GM12878 (cell line): ENCODE measurements around the gene CAVIN1. TPM values are rescaled to one million over a fixed set of nuclear protein-coding genes. Genes with fewer than 3 reads are reported as not detected.

ENCODE experiments used
- ATAC-seq: fragments of 200-7000 bp; cut with Tn5 transposase; 3 replicates; pipeline ENCODE4 v1.9.1; 2020; ENCODE audit warnings: mild to moderate bottlenecking, moderate library complexity
- BruUV-seq: library from RNA; stranded (reverse); fragments of 400-500 nt; replicated peaks from 2 replicates; lab custom pipeline; 2021; lab: Mats Ljungman, UMichigan
- CTCF ChIA-PET: fragments of 300-600 bp; sonication (Branson Sonifier 250); formaldehyde crosslinking; extraction: SDS; loops from one replicate; lab custom pipeline; 2021; ENCODE audit warnings: inconsistent platforms; lab: Yijun Ruan, JAX
- POLR2A ChIA-PET: fragments of 350-600 bp; formaldehyde crosslinking; extraction: SDS; loops from one replicate; lab custom pipeline; 2021; ENCODE audit warnings: inconsistent platforms; lab: Charles Lee
- RAD21 ChIA-PET: fragments of 300-600 bp; sonication (Branson Sonifier 250); formaldehyde crosslinking; loops from one replicate; lab custom pipeline; 2023; ENCODE audit warnings: antibody characterized with exemption; ENCODE audit not compliant: unreplicated experiment; lab: Charles Lee
- SMC1A ChIA-PET: fragments of 300-600 bp; sonication (Branson Sonifier 250); formaldehyde crosslinking; loops from one replicate; lab custom pipeline; 2023; ENCODE audit not compliant: unreplicated experiment, uncharacterized antibody; lab: Charles Lee
- DNase-seq: peaks from one replicate; pipeline ENCODE4 v3.0.0-alpha.2; 2011; ENCODE audit warnings: low read depth, low spot score
- FAIRE-seq: peaks from 3 replicates; lab custom pipeline; 2011; peaks lifted over from hg19 to GRCh38; lab: Jason Lieb, UNC
- H2AFZ ChIP-seq: 2 replicates; pipeline ENCODE4 v1.6.0; 2011; ENCODE audit warnings: low read depth, low read length, control low read depth; ENCODE audit not compliant: control insufficient read depth
- H3K27ac ChIP-seq: 2 replicates; pipeline ENCODE4 v1.5.1; 2011; ENCODE audit warnings: control low read depth; ENCODE audit not compliant: control insufficient read depth, insufficient read depth
- H3K27me3 ChIP-seq, 2 experiments: replicated peaks in 1 of 2; 2 replicates each; pipeline versions ENCODE4 v1.6.0 to v1.6.1; 2011; ENCODE audit warnings: low read length in 1 of 2; ENCODE audit not compliant: control insufficient read depth in 2 of 2, insufficient read depth in 2 of 2
- H3K36me3 ChIP-seq, 2 experiments: 2 replicates each; pipeline ENCODE4 v1.5.1; 2011; ENCODE audit warnings: low read length in 1 of 2; ENCODE audit not compliant: control insufficient read depth in 2 of 2, insufficient read depth in 2 of 2
- H3K4me1 ChIP-seq: 2 replicates; pipeline ENCODE4 v1.6.1; 2011; ENCODE audit warnings: mild to moderate bottlenecking, low read length, moderate library complexity, mixed read lengths; ENCODE audit not compliant: control insufficient read depth, insufficient read depth
- H3K4me2 ChIP-seq: 2 replicates; pipeline ENCODE4 v1.6.0; 2011; ENCODE audit warnings: control low read depth; ENCODE audit not compliant: control insufficient read depth, insufficient read depth
- H3K4me3 ChIP-seq: fragments of 200-600 bp; sonication (generic); 2 replicates; pipeline ENCODE4 v1.5.1; 2016
- H3K79me2 ChIP-seq: 2 replicates; pipeline ENCODE4 v1.6.0; 2011; ENCODE audit warnings: low read length; ENCODE audit not compliant: control insufficient read depth, insufficient read depth
- H3K9ac ChIP-seq: 2 replicates; pipeline ENCODE4 v1.8.0; 2011; ENCODE audit warnings: low read length, control low read depth, mixed read lengths; ENCODE audit not compliant: control insufficient read depth, insufficient read depth
- H3K9me3 ChIP-seq: replicated peaks from 3 replicates; pipeline ENCODE4 v1.5.1; 2011; ENCODE audit warnings: mild to moderate bottlenecking, low read length; ENCODE audit not compliant: control insufficient read depth, insufficient read depth
- H4K20me1 ChIP-seq: 2 replicates; pipeline ENCODE4 v1.6.0; 2011; ENCODE audit not compliant: control insufficient read depth, insufficient read depth
- HDAC6 ChIP-seq: fragments of 200-600 bp; sonication (generic); IDR thresholded peaks from one replicate; pipeline ENCODE4 v1.8.0; 2017; ENCODE audit warnings: antibody characterized with exemption; ENCODE audit not compliant: unreplicated experiment
- RBBP5 ChIP-seq: fragments of 200-600 bp; sonication (generic); conservative IDR thresholded peaks from 2 replicates; pipeline ENCODE4 v1.6.1; 2016
- RCOR1 ChIP-seq: conservative IDR thresholded peaks from 2 replicates; pipeline ENCODE4 v1.6.1; 2012; ENCODE audit warnings: low read depth, low read length, improper control_type of control experiment
- SMC3 ChIP-seq: IDR thresholded peaks from 2 replicates; pipeline ENCODE4 v1.6.1; 2011; ENCODE audit warnings: low read length, improper control_type of control experiment, borderline replicate concordance
- SREBF1 ChIP-seq: IDR thresholded peaks from 2 replicates; pipeline ENCODE4 v1.6.1; 2012; ENCODE audit warnings: mild to moderate bottlenecking, low read length
- ZNF274 ChIP-seq: IDR thresholded peaks from one replicate; pipeline ENCODE4 v1.8.0; 2011; ENCODE audit not compliant: insufficient read length, insufficient read depth
- WGBS: methylation state at CpG from one replicate; pipeline ENCODE4 v1.1.6; 2016; ENCODE audit warnings: low lambda C conversion rate; ENCODE audit not compliant: insufficient replicate concordance, insufficient coverage; ENCODE audit errors: missing lambda C conversion rate; 5-methylcytosine and 5-hydroxymethylcytosine counted together
- in situ Hi-C: fragments of 300-500 bp; cut with MboI; formaldehyde crosslinking; loops from 9 replicates; pipeline ENCODE4 v1.14.3; 2018; ENCODE audit warnings: mixed read lengths
- intact Hi-C: fragments of 100-400 bp; cut with micrococcal nuclease; formaldehyde crosslinking; loops from one replicate; pipeline ENCODE4 v1.14.2; 2022; ENCODE audit not compliant: unreplicated experiment
- polyA plus RNA-seq, 11 experiments: library from polyadenylated mRNA; depleted of rRNA in 4 of 11; unstranded in 6 of 11; stranded (reverse) in 5 of 11; fragments of >200 nt; fragmentation: Nextera tagmentation in 4 of 11; fragmentation: Illumina TruSeq in 1 of 11; extraction: Ambion mirVana in 4 of 11; extraction: Trizol in 1 of 11; gene quantifications; 1 replicate in 1 of 11; 2 replicates in 10 of 11; pipeline versions ENCODE4 v1.2.1 to v1.2.3, GENCODE V29; 2011 to 2016; ENCODE audit warnings: inconsistent platforms in 2 of 11, missing spikeins in 2 of 11, low read depth in 1 of 11
- total RNA-seq, 4 experiments: library from RNA; depleted of rRNA in 3 of 4; stranded (reverse); fragments of >200 nt in 3 of 4; fragmentation: Illumina TruSeq in 1 of 4; extraction: Trizol in 1 of 4; gene quantifications; 2 replicates each; pipeline versions ENCODE4 v1.2.1 to v1.2.3, GENCODE V29; 2013 to 2021
- TF ChIP-seq, protein P1 (sequence below): fragments of 450-650 bp; IDR thresholded peaks from 2 replicates; pipeline ENCODE4 v1.6.1; 2017; ENCODE audit warnings: mild to moderate bottlenecking, moderate library complexity
- TF ChIP-seq, protein P2 (sequence below): IDR thresholded peaks from 2 replicates; pipeline ENCODE4 v1.6.1; 2011; ENCODE audit warnings: low read depth, low read length, improper control_type of control experiment, borderline replicate concordance

CAVIN1 gene
- total and polyA plus RNA-seq, 10 of the 15 experiments (the other 5 are each of a cell fraction or from before 2014, with no cell fraction given) = 0.03 to 1.1 (median 0.37) TPM

DNA sequence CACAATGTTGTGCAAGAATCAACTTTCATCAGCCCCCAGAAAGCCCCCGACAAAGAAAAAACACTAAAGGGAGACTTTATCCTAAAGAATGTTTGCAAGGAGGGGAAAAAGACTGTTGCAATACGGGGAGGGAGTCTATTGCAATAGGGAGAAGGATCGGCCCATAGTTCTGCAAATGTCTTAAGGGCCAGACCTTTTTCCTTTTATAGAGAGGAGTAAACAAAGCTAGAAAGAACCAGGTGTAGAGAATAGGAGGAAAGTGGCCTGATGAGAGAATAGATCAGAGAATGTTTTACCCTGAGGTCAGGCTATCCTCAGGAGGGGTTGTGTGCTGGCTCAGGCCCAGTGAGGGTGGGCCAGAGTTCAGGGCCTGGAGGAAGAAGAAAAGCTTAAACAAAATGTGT, 8.7 kb upstream of the CAVIN1 start:
- no peak for DNase-seq
- no peaks in the 10 kb centered on the region for H3K79me2 ChIP-seq
- BruUV-seq = no TSS peak
- POLR2A ChIA-PET = interaction anchor here (0.6 to 1.7 kb wide), 3 partner anchors 75 to 98 kb away, joined by 3 to 5 read pairs (median 3); no protein-coding TSS in a partner anchor
- CTCF ChIA-PET = interaction anchor here (0.7 to 4.6 kb wide), 9 partner anchors 10 to 209 kb away, joined by 3 to 27 read pairs (median 10); partner anchors contain the start of gene ATP6V0A1
- no peak overlapping the region for H2AFZ ChIP-seq
- in situ Hi-C loops = loop anchor here (5.0 kb wide), 1 partner anchor 91 kb away; no protein-coding TSS in a partner anchor
- RAD21 ChIA-PET = interaction anchor here (1.1 to 2.1 kb wide), 5 partner anchors 9 to 95 kb away, joined by 3 to 13 read pairs (median 3); no protein-coding TSS in a partner anchor
- no peaks in the 10 kb centered on the region for H4K20me1 ChIP-seq
- SMC1A ChIA-PET = interaction anchor here (1.0 to 2.0 kb wide), 5 partner anchors 10 to 95 kb away, joined by 3 to 12 read pairs (median 7); no protein-coding TSS in a partner anchor
- H3K4me2 ChIP-seq = no peak overlapping the region
- ATAC-seq = no peak
- 65% methylated on average over 3 of the region's 3 CpGs for WGBS
- no peak overlapping the region for H3K27ac ChIP-seq
- H3K4me1 ChIP-seq = no peaks in the 10 kb centered on the region
- TF ChIP-seq ZNF274 (no peak), SMC3 (no peak), SREBF1 (no peak), HDAC6 (no peak), RBBP5 (no peak), RCOR1 (no peak)
- TF ChIP-seq, protein P1, sequence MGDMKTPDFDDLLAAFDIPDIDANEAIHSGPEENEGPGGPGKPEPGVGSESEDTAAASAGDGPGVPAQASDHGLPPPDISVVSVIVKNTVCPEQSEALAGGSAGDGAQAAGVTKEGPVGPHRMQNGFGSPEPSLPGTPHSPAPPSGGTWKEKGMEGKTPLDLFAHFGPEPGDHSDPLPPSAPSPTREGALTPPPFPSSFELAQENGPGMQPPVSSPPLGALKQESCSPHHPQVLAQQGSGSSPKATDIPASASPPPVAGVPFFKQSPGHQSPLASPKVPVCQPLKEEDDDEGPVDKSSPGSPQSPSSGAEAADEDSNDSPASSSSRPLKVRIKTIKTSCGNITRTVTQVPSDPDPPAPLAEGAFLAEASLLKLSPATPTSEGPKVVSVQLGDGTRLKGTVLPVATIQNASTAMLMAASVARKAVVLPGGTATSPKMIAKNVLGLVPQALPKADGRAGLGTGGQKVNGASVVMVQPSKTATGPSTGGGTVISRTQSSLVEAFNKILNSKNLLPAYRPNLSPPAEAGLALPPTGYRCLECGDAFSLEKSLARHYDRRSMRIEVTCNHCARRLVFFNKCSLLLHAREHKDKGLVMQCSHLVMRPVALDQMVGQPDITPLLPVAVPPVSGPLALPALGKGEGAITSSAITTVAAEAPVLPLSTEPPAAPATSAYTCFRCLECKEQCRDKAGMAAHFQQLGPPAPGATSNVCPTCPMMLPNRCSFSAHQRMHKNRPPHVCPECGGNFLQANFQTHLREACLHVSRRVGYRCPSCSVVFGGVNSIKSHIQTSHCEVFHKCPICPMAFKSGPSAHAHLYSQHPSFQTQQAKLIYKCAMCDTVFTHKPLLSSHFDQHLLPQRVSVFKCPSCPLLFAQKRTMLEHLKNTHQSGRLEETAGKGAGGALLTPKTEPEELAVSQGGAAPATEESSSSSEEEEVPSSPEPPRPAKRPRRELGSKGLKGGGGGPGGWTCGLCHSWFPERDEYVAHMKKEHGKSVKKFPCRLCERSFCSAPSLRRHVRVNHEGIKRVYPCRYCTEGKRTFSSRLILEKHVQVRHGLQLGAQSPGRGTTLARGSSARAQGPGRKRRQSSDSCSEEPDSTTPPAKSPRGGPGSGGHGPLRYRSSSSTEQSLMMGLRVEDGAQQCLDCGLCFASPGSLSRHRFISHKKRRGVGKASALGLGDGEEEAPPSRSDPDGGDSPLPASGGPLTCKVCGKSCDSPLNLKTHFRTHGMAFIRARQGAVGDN = no peak
- TF ChIP-seq, protein P2, sequence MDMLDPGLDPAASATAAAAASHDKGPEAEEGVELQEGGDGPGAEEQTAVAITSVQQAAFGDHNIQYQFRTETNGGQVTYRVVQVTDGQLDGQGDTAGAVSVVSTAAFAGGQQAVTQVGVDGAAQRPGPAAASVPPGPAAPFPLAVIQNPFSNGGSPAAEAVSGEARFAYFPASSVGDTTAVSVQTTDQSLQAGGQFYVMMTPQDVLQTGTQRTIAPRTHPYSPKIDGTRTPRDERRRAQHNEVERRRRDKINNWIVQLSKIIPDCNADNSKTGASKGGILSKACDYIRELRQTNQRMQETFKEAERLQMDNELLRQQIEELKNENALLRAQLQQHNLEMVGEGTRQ = no peak
- no peak for FAIRE-seq
- H3K4me3 ChIP-seq = no peak overlapping the region
- H3K9me3 ChIP-seq = no peaks in the 10 kb centered on the region
- no peaks in the 10 kb centered on the region for H3K27me3 ChIP-seq
- H3K36me3 ChIP-seq = no peaks in the 10 kb centered on the region
- no peak overlapping the region for H3K9ac ChIP-seq
- intact Hi-C loops = no loop called here
